Lung (tissue), 16 donors: Measurements from ENCODE around the gene ENTPD2. TPM values are rescaled to one million over a fixed set of nuclear protein-coding genes. Genes with fewer than 3 reads are reported as not detected.
A peak's percentile ranks its signal among the peaks of the same experiment; 100 is the strongest.

Experiments
- ATAC-seq: fragments of 200-7000 bp; cut with Tn5 transposase; one replicate; pipeline ENCODE4 v1.9.1; 2020; ENCODE audit warnings: moderate number of reproducible peaks; ENCODE audit not compliant: insufficient read depth, low FRiP score
- DNase-seq, 3 donors: peaks; one replicate each; pipeline ENCODE4 v3.0.0-alpha.2; 2013 to 2017
- H3K27ac ChIP-seq, 2 donors: one replicate each; pipeline ENCODE4 v1.5.1; 2013; ENCODE audit warnings: mild to moderate bottlenecking in 2 of 2, moderate library complexity in 2 of 2, control low read depth in 1 of 2, inconsistent platforms in 1 of 2, low read depth in 1 of 2, low read length in 1 of 2
- H3K27me3 ChIP-seq, 3 donors: one replicate each; pipeline ENCODE4 v1.5.1; 2013; ENCODE audit warnings: low read length in 2 of 3; ENCODE audit not compliant: control insufficient read depth in 3 of 3, insufficient read depth in 3 of 3
- H3K36me3 ChIP-seq, 4 donors: one replicate each; pipeline ENCODE4 v1.5.1; 2013; ENCODE audit warnings: low read length in 4 of 4, mild to moderate bottlenecking in 1 of 4, moderate library complexity in 1 of 4; ENCODE audit not compliant: control insufficient read depth in 4 of 4, insufficient read depth in 4 of 4
- H3K4me1 ChIP-seq, 5 donors: one replicate each; pipeline ENCODE4 v1.5.1; 2013; ENCODE audit warnings: low read length in 5 of 5, mild to moderate bottlenecking in 2 of 5, moderate library complexity in 1 of 5; ENCODE audit not compliant: control insufficient read depth in 5 of 5, insufficient read depth in 5 of 5
- H3K4me3 ChIP-seq: one replicate; pipeline ENCODE4 v1.5.1; 2013; ENCODE audit warnings: mild to moderate bottlenecking, control low read depth, moderate library complexity
- H3K9ac ChIP-seq, 2 donors: one replicate each; pipeline ENCODE4 v1.5.1; 2013; ENCODE audit warnings: low read length in 2 of 2, control low read depth in 1 of 2; ENCODE audit not compliant: insufficient read depth in 1 of 2
- H3K9me3 ChIP-seq, 4 donors: one replicate each; pipeline ENCODE4 v1.5.1; 2013; ENCODE audit warnings: low read length in 3 of 4, mild to moderate bottlenecking in 1 of 4, moderate library complexity in 1 of 4; ENCODE audit not compliant: control insufficient read depth in 4 of 4, insufficient read depth in 3 of 4
- CTCF ChIP-seq: IDR thresholded peaks from 2 replicates; pipeline ENCODE4 v1.5.1; 2012; ENCODE audit warnings: mild to moderate bottlenecking; ENCODE audit errors: control extremely low read depth, extremely low read depth
- WGBS, 2 donors: extraction: QIAGEN DNeasy Blood & Tissue Kit; methylation state at CpG; one replicate each; pipeline ENCODE4 v1.1.7; 2013; 5-methylcytosine and 5-hydroxymethylcytosine counted together
- long read RNA-seq, 5 donors: transcript quantifications; one replicate each; lab custom pipeline, GENCODE V29; 2026
- polyA plus RNA-seq, 2 donors: library from polyadenylated mRNA; stranded (reverse); fragments of 200-250 nt; gene quantifications; one replicate each; pipeline ENCODE4 v1.2.1, GENCODE V29; 2013
- total RNA-seq, 2 donors: library from RNA; depleted of rRNA in 1 of 2; stranded (reverse); fragments of >200 nt in 1 of 2; gene quantifications; one replicate each; pipeline ENCODE4 v1.2.1, GENCODE V29; 2014 to 2021
- donor health status: control.
- donor health status: control.
- donor health status: Bipolar disorder and iron deficiency.
- donor health status: healthy.
- donor health status: DM: yes; HTN: yes; CAD: no.

The ENTPD2 gene
- total RNA-seq, result 1 to 10 TPM; 1.8 to 3.2 TPM
- polyA plus RNA-seq, result under 1 TPM; 0.39 to 0.53 TPM
- long read RNA-seq, donor 1, partial matches to known transcripts, result 0 of 1 reads
- long read RNA-seq, donor 1, other reads (novel, unspliced or antisense), result 0 of 1 reads
- long read RNA-seq, donor 2, result 0 reads
- long read RNA-seq, donor 3, partial matches to known transcripts, result 0 of 1 reads
- long read RNA-seq, donor 3, other reads (novel, unspliced or antisense), result 0 of 1 reads
- long read RNA-seq, donor 4, result 0 reads
- long read RNA-seq, donor 5, result 0 reads

GRCh38 chr9:137053944-137054931, at the start of gene ENTPD2:
Gene ENTPD2 (minus strand): TSS chr9:137054061. CDS start chr9:137053997, 64 bp downstream.
- Histone ChIP-seq H3K36me3 (no peaks in the 10 kb centered on the region), H3K4me3 (peak within 1 kb of the TSS; percentile 13), H3K27me3 (peaks cover 0 to 21% (median 4%) of the 10 kb centered on the region in 3 donors), H3K9me3 (peaks cover 0 to under 1% (median 0%) of the 10 kb centered on the region in 4 donors), H3K27ac (no peak within 1 kb of the TSS), H3K4me1 (peaks cover 0 to 39% (median 12%) of the 10 kb centered on the region in 5 donors), H3K9ac (no peak within 1 kb of the TSS)
- peak; percentile 68 for ATAC-seq
- WGBS, 2 donors, result 23 to 29% methylated on average over 60 to 90 of the region's 90 CpGs
- no peak for TF ChIP-seq CTCF
- no peak for DNase-seq

- Histone ChIP-seq H3K27me3 (no peaks in the 10 kb centered on the region), H3K9me3 (peaks cover 0 to 6% (median 2%) of the 10 kb centered on the region in 4 donors), H3K36me3 (peaks cover 9 to 79% (median 45%) of the 10 kb centered on the region in 4 donors), H3K27ac (no peak overlapping the region), H3K9ac (no peak overlapping the region), H3K4me3 (no peak overlapping the region), H3K4me1 (no peaks in the 10 kb centered on the region)
- no peak for TF ChIP-seq CTCF
- WGBS, 2 donors, result 94 to 95% methylated on average over 37 of the region's 37 CpGs
- DNase-seq (no peak), ATAC-seq (no peak)
These were observed 49.5 kb upstream of the ENTPD2 start for GRCh38 chr9:137103206-137103999.

- H3K9me3 ChIP-seq, result peaks cover 0 to 6% (median 2%) of the 10 kb centered on the region in 4 donors
- H3K4me3 ChIP-seq, result no peak overlapping the region
- DNase-seq (no peak), ATAC-seq (no peak)
- H3K9ac ChIP-seq, result no peak overlapping the region
- no peaks in the 10 kb centered on the region for H3K4me1 ChIP-seq
- H3K27ac ChIP-seq, result no peak overlapping the region
- H3K27me3 ChIP-seq, result no peaks in the 10 kb centered on the region
- WGBS, 2 donors, result 90 to 96% methylated on average over 14 of the region's 14 CpGs
- no peak for TF ChIP-seq CTCF
- peaks cover 11 to 66% (median 51%) of the 10 kb centered on the region in 4 donors for H3K36me3 ChIP-seq
These were observed 45.4 kb upstream of the ENTPD2 start for GRCh38 chr9:137099231-137099630.
